ENCODE results near the gene GOLGA8F.
"Not testable (repeated sequence)": the region's sequence is repeated elsewhere in the genome, so short reads cannot be mapped to it uniquely, and the experiment has no call there.

Gene GOLGA8F

GRCh38 chr15:28378364-28378763, at the start of gene GOLGA8F:
GOLGA8F (plus strand) TSS chr15:28378664; CDS start chr15:28378762, 98 bp downstream.
- DNase-seq, result not testable (repeated sequence)

GRCh38 chr15:28357984-28358383, 20.5 kb upstream of the GOLGA8F start, which contains the start of gene GOLGA6L24:
GOLGA6L24 (minus strand) TSS chr15:28358084; CDS start chr15:28358023, 61 bp downstream.
- not testable (repeated sequence) for DNase-seq

- not testable (repeated sequence) for DNase-seq
Measured at GRCh38 chr15:28365502-28365901, 13.0 kb upstream of the GOLGA8F start.

- DNase-seq, result not testable (repeated sequence)
Measured at GRCh38 chr15:28380053-28380452, 1.6 kb downstream of the GOLGA8F start.

- not testable (repeated sequence) for DNase-seq
Measured at GRCh38 chr15:28396022-28396421, 17.6 kb downstream of the GOLGA8F start.

GRCh38 chr15:28402774-28403435, 24.4 kb downstream of the GOLGA8F start:
- not testable (repeated sequence) for DNase-seq

- not testable (repeated sequence) for DNase-seq
Measured at GRCh38 chr15:28420470-28420869, 42.0 kb downstream of the GOLGA8F start.

GRCh38 chr15:28435594-28435993, 57.1 kb downstream of the GOLGA8F start:
- not testable (repeated sequence) for DNase-seq

Data from activated gamma-delta T cell treated with Interleukin-2 at 50 U/mL for 16 hours (primary cell).